ENCODE results near the gene CYTH4.

GRCh38 chr22:37303821-37304274 is 21.5 kb downstream of the CYTH4 start:
- no peak for TF ChIP-seq CTCF (conservative IDR thresholded peaks at IDR 0.05; ENCODE audit: low read depth in 2 of 2)
- no peak for TF ChIP-seq JUNB (IDR thresholded peaks at IDR 0.05; ENCODE audit: unreplicated experiment)
- TF ChIP-seq REST (IDR thresholded peaks at IDR 0.05; ENCODE audit: unreplicated experiment) = no peak
- TF ChIP-seq POLR2AphosphoS5 (IDR thresholded peaks at IDR 0.05; ENCODE audit: low read depth) = no peak
- no peak for TF ChIP-seq EZH2phosphoT487 (IDR thresholded peaks at IDR 0.05; ENCODE audit: unreplicated experiment)
- TF ChIP-seq CREB1 (CRISPR knock-in tag; IDR thresholded peaks at IDR 0.05; ENCODE audit: low read depth) = no peak
- TF ChIP-seq EZH2 (IDR thresholded peaks at IDR 0.05; ENCODE audit: low read depth, unreplicated experiment) = no peak
- TF ChIP-seq ETS1 (IDR thresholded peaks at IDR 0.05) = no peak
- TF ChIP-seq ZNF114 (CRISPR knock-in tag; IDR thresholded peaks at IDR 0.05) = no peak

Measured in GM23338 (cell line).